GM12878 (cell line): Measurements from ENCODE around the gene NIPAL3. TPM values are rescaled to one million over a fixed set of nuclear protein-coding genes. Genes with fewer than 3 reads are reported as not detected.

ENCODE experiments used
- ATAC-seq: fragments of 200-7000 bp; cut with Tn5 transposase; 3 replicates; pipeline ENCODE4 v1.9.1; 2020; ENCODE audit warnings: mild to moderate bottlenecking, moderate library complexity
- BruUV-seq: library from RNA; stranded (reverse); fragments of 400-500 nt; replicated peaks from 2 replicates; lab custom pipeline; 2021; lab: Mats Ljungman, UMichigan
- CTCF ChIA-PET: fragments of 300-600 bp; sonication (Branson Sonifier 250); formaldehyde crosslinking; extraction: SDS; loops from one replicate; lab custom pipeline; 2021; ENCODE audit warnings: inconsistent platforms; lab: Yijun Ruan, JAX
- POLR2A ChIA-PET: fragments of 350-600 bp; formaldehyde crosslinking; extraction: SDS; loops from one replicate; lab custom pipeline; 2021; ENCODE audit warnings: inconsistent platforms; lab: Charles Lee
- RAD21 ChIA-PET: fragments of 300-600 bp; sonication (Branson Sonifier 250); formaldehyde crosslinking; loops from one replicate; lab custom pipeline; 2023; ENCODE audit warnings: antibody characterized with exemption; ENCODE audit not compliant: unreplicated experiment; lab: Charles Lee
- SMC1A ChIA-PET: fragments of 300-600 bp; sonication (Branson Sonifier 250); formaldehyde crosslinking; loops from one replicate; lab custom pipeline; 2023; ENCODE audit not compliant: unreplicated experiment, uncharacterized antibody; lab: Charles Lee
- DNase-seq: peaks from one replicate; pipeline ENCODE4 v3.0.0-alpha.2; 2011; ENCODE audit warnings: low read depth, low spot score
- FAIRE-seq: peaks from 3 replicates; lab custom pipeline; 2011; peaks lifted over from hg19 to GRCh38; lab: Jason Lieb, UNC
- H2AFZ ChIP-seq: 2 replicates; pipeline ENCODE4 v1.6.0; 2011; ENCODE audit warnings: low read depth, low read length, control low read depth; ENCODE audit not compliant: control insufficient read depth
- H3K27ac ChIP-seq: 2 replicates; pipeline ENCODE4 v1.5.1; 2011; ENCODE audit warnings: control low read depth; ENCODE audit not compliant: control insufficient read depth, insufficient read depth
- H3K27me3 ChIP-seq, 2 experiments: replicated peaks in 1 of 2; 2 replicates each; pipeline versions ENCODE4 v1.6.0 to v1.6.1; 2011; ENCODE audit warnings: low read length in 1 of 2; ENCODE audit not compliant: control insufficient read depth in 2 of 2, insufficient read depth in 2 of 2
- H3K36me3 ChIP-seq, 2 experiments: 2 replicates each; pipeline ENCODE4 v1.5.1; 2011; ENCODE audit warnings: low read length in 1 of 2; ENCODE audit not compliant: control insufficient read depth in 2 of 2, insufficient read depth in 2 of 2
- H3K4me1 ChIP-seq: 2 replicates; pipeline ENCODE4 v1.6.1; 2011; ENCODE audit warnings: mild to moderate bottlenecking, low read length, moderate library complexity, mixed read lengths; ENCODE audit not compliant: control insufficient read depth, insufficient read depth
- H3K4me2 ChIP-seq: 2 replicates; pipeline ENCODE4 v1.6.0; 2011; ENCODE audit warnings: control low read depth; ENCODE audit not compliant: control insufficient read depth, insufficient read depth
- H3K4me3 ChIP-seq: fragments of 200-600 bp; sonication (generic); 2 replicates; pipeline ENCODE4 v1.5.1; 2016
- H3K79me2 ChIP-seq: 2 replicates; pipeline ENCODE4 v1.6.0; 2011; ENCODE audit warnings: low read length; ENCODE audit not compliant: control insufficient read depth, insufficient read depth
- H3K9ac ChIP-seq: 2 replicates; pipeline ENCODE4 v1.8.0; 2011; ENCODE audit warnings: low read length, control low read depth, mixed read lengths; ENCODE audit not compliant: control insufficient read depth, insufficient read depth
- H3K9me3 ChIP-seq: replicated peaks from 3 replicates; pipeline ENCODE4 v1.5.1; 2011; ENCODE audit warnings: mild to moderate bottlenecking, low read length; ENCODE audit not compliant: control insufficient read depth, insufficient read depth
- H4K20me1 ChIP-seq: 2 replicates; pipeline ENCODE4 v1.6.0; 2011; ENCODE audit not compliant: control insufficient read depth, insufficient read depth
- BHLHE40 ChIP-seq, 2 experiments: fragments of 450-650 bp in 1 of 2; IDR thresholded peaks; 2 replicates each; pipeline ENCODE4 v1.6.1; 2011 to 2017; ENCODE audit warnings: low read depth in 2 of 2, borderline replicate concordance in 1 of 2, improper control_type of control experiment in 1 of 2, low read length in 1 of 2, mild to moderate bottlenecking in 1 of 2
- CREM ChIP-seq: IDR thresholded peaks from 2 replicates; pipeline ENCODE4 v1.6.1; 2014; ENCODE audit warnings: antibody characterized with exemption, low read depth
- ESRRA ChIP-seq: IDR thresholded peaks from 2 replicates; pipeline ENCODE4 v1.6.1; 2012; ENCODE audit warnings: mild to moderate bottlenecking, low read length, improper control_type of control experiment
- IRF5 ChIP-seq: fragments of 450-650 bp; IDR thresholded peaks from 2 replicates; pipeline ENCODE4 v1.6.1; 2017; ENCODE audit warnings: borderline replicate concordance
- MTA3 ChIP-seq: IDR thresholded peaks from 2 replicates; pipeline ENCODE4 v1.6.1; 2012; ENCODE audit warnings: low read length, inconsistent platforms, borderline replicate concordance
- MYB ChIP-seq: fragments of 150-350 bp; IDR thresholded peaks from 2 replicates; pipeline ENCODE4 v1.6.1; 2014; ENCODE audit warnings: mild to moderate bottlenecking, low read depth, low read length, borderline replicate concordance
- MYC ChIP-seq: IDR thresholded peaks from 2 replicates; pipeline ENCODE4 v1.6.1; 2011; ENCODE audit warnings: mild to moderate bottlenecking, low read length, moderate library complexity, inconsistent platforms; ENCODE audit not compliant: insufficient read depth, insufficient replicate concordance, insufficient read length, severe bottlenecking
- NR2C1 ChIP-seq: fragments of 450-650 bp; IDR thresholded peaks from 2 replicates; pipeline ENCODE4 v1.6.1; 2017; ENCODE audit warnings: antibody characterized with exemption, mild to moderate bottlenecking, moderate library complexity
- RBBP5 ChIP-seq: fragments of 200-600 bp; sonication (generic); conservative IDR thresholded peaks from 2 replicates; pipeline ENCODE4 v1.6.1; 2016
- RELA ChIP-seq: fragments of 450-650 bp; IDR thresholded peaks from 2 replicates; pipeline ENCODE4 v1.8.0; 2014; ENCODE audit warnings: borderline replicate concordance; ENCODE audit not compliant: partially characterized antibody
- RFX5 ChIP-seq: IDR thresholded peaks from 2 replicates; pipeline ENCODE4 v1.6.1; 2011; ENCODE audit warnings: low read depth, low read length, improper control_type of control experiment
- SMAD5 ChIP-seq: IDR thresholded peaks from 2 replicates; pipeline ENCODE4 v1.6.1; 2016; ENCODE audit warnings: antibody characterized with exemption, low read depth
- SMC3 ChIP-seq: IDR thresholded peaks from 2 replicates; pipeline ENCODE4 v1.6.1; 2011; ENCODE audit warnings: low read length, improper control_type of control experiment, borderline replicate concordance
- SUPT20H ChIP-seq: IDR thresholded peaks from 2 replicates; pipeline ENCODE4 v1.6.1; 2011; ENCODE audit warnings: low read depth, mild to moderate bottlenecking, low read length, moderate library complexity, borderline replicate concordance; ENCODE audit not compliant: control insufficient read depth
- TAF1 ChIP-seq: IDR thresholded peaks from 2 replicates; pipeline ENCODE4 v1.6.1; 2011; ENCODE audit warnings: mild to moderate bottlenecking, low read depth, low read length, borderline replicate concordance
- WRNIP1 ChIP-seq: IDR thresholded peaks from 2 replicates; pipeline ENCODE4 v1.6.1; 2011; ENCODE audit warnings: low read depth, low read length, improper control_type of control experiment, borderline replicate concordance
- YY1 ChIP-seq: IDR thresholded peaks from 2 replicates; pipeline ENCODE4 v1.6.1; 2011; ENCODE audit warnings: low read depth, mild to moderate bottlenecking, low read length
- ZNF24 ChIP-seq: fragments of 450-650 bp; IDR thresholded peaks from 2 replicates; pipeline ENCODE4 v1.6.1; 2017; ENCODE audit warnings: antibody characterized with exemption, mild to moderate bottlenecking
- WGBS: methylation state at CpG from one replicate; pipeline ENCODE4 v1.1.6; 2016; ENCODE audit warnings: low lambda C conversion rate; ENCODE audit not compliant: insufficient replicate concordance, insufficient coverage; ENCODE audit errors: missing lambda C conversion rate; 5-methylcytosine and 5-hydroxymethylcytosine counted together
- in situ Hi-C: fragments of 300-500 bp; cut with MboI; formaldehyde crosslinking; loops from 9 replicates; pipeline ENCODE4 v1.14.3; 2018; ENCODE audit warnings: mixed read lengths
- intact Hi-C: fragments of 100-400 bp; cut with micrococcal nuclease; formaldehyde crosslinking; loops from one replicate; pipeline ENCODE4 v1.14.2; 2022; ENCODE audit not compliant: unreplicated experiment
- polyA plus RNA-seq, 11 experiments: library from polyadenylated mRNA; depleted of rRNA in 4 of 11; unstranded in 6 of 11; stranded (reverse) in 5 of 11; fragments of >200 nt; fragmentation: Nextera tagmentation in 4 of 11; fragmentation: Illumina TruSeq in 1 of 11; extraction: Ambion mirVana in 4 of 11; extraction: Trizol in 1 of 11; gene quantifications; 1 replicate in 1 of 11; 2 replicates in 10 of 11; pipeline versions ENCODE4 v1.2.1 to v1.2.3, GENCODE V29; 2011 to 2016; ENCODE audit warnings: inconsistent platforms in 2 of 11, missing spikeins in 2 of 11, low read depth in 1 of 11
- total RNA-seq, 4 experiments: library from RNA; depleted of rRNA in 3 of 4; stranded (reverse); fragments of >200 nt in 3 of 4; fragmentation: Illumina TruSeq in 1 of 4; extraction: Trizol in 1 of 4; gene quantifications; 2 replicates each; pipeline versions ENCODE4 v1.2.1 to v1.2.3, GENCODE V29; 2013 to 2021
- TF ChIP-seq, protein P1 (sequence below): fragments of 450-650 bp; conservative IDR thresholded peaks from 2 replicates; pipeline ENCODE4 v1.6.1; 2017; ENCODE audit warnings: mild to moderate bottlenecking, moderate library complexity
- TF ChIP-seq, protein P2 (sequence below): fragments of 450-650 bp; IDR thresholded peaks from 2 replicates; pipeline ENCODE4 v1.6.1; 2016; ENCODE audit warnings: mild to moderate bottlenecking

Gene NIPAL3
- total and polyA plus RNA-seq, 10 of the 15 experiments (the other 5 are each of a cell fraction or from before 2014, with no cell fraction given) = 2.1 to 9.4 (median 4.2) TPM

DNA sequence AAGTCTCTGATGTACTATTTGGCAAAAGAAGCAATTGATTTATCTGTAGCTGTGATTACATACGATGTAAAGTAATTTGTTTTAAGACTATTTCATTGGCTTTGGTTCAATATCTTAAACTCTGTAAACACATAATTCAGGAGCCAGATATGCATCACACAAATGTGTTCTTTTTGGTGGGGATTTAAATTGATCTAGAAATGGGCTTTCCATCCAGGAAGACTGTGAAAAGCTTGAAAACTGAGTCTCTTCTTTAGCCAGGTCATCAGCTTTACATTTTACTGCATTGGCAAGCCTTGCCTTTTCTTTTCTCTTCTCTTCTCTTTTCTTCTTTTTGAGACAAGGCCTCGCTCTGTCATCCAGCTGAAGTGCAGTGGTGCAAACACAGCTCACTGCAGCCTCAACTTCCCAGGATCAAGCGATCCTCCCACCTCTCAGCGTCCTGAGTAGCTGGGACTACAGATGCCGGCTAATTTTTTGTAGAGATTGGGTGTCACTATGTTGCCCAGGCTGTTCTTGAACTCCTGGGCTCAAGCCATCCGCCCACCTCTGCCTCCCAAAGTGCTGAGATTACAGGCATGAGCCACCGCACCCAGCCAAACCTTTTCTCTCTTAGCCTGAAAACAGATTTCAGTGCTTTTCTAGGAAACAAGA, 88.4 kb downstream of the NIPAL3 start:
- TF ChIP-seq ESRRA (no peak), TAF1 (no peak), IRF5 (no peak), RELA (no peak), ZNF24 (no peak), SMAD5 (no peak), YY1 (no peak), BHLHE40 (IDR thresholded peaks at IDR 0.05; ENCODE audit: borderline replicate concordance in 1 of 2, low read depth in 2 of 2, low read length in 1 of 2) (no peak), WRNIP1 (no peak), SUPT20H (no peak), RBBP5 (no peak), RFX5 (no peak), SMC3 (no peak), MTA3 (no peak), CREM (no peak), NR2C1 (no peak), MYC (no peak), MYB (no peak)
- TF ChIP-seq, protein P1, sequence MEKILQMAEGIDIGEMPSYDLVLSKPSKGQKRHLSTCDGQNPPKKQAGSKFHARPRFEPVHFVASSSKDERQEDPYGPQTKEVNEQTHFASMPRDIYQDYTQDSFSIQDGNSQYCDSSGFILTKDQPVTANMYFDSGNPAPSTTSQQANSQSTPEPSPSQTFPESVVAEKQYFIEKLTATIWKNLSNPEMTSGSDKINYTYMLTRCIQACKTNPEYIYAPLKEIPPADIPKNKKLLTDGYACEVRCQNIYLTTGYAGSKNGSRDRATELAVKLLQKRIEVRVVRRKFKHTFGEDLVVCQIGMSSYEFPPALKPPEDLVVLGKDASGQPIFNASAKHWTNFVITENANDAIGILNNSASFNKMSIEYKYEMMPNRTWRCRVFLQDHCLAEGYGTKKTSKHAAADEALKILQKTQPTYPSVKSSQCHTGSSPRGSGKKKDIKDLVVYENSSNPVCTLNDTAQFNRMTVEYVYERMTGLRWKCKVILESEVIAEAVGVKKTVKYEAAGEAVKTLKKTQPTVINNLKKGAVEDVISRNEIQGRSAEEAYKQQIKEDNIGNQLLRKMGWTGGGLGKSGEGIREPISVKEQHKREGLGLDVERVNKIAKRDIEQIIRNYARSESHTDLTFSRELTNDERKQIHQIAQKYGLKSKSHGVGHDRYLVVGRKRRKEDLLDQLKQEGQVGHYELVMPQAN = no peak
- TF ChIP-seq, protein P2, sequence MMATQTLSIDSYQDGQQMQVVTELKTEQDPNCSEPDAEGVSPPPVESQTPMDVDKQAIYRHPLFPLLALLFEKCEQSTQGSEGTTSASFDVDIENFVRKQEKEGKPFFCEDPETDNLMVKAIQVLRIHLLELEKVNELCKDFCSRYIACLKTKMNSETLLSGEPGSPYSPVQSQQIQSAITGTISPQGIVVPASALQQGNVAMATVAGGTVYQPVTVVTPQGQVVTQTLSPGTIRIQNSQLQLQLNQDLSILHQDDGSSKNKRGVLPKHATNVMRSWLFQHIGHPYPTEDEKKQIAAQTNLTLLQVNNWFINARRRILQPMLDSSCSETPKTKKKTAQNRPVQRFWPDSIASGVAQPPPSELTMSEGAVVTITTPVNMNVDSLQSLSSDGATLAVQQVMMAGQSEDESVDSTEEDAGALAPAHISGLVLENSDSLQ = no peak
- no TSS peak for BruUV-seq
- Histone ChIP-seq H3K79me2 (no peaks in the 10 kb centered on the region), H3K9ac (no peak overlapping the region), H4K20me1 (no peaks in the 10 kb centered on the region; the same call in 1 of the 2 replicates), H3K4me1 (peaks cover 8% of the 10 kb centered on the region), H3K27me3 (peaks cover 10 to 20% of the 10 kb centered on the region in 2 experiments), H3K9me3 (no peaks in the 10 kb centered on the region), H2AFZ (no peak overlapping the region), H3K4me2 (no peak overlapping the region), H3K27ac (no peak overlapping the region), H3K4me3 (no peak overlapping the region), H3K36me3 (no peaks in the 10 kb centered on the region)
- ChIA-PET RAD21 (no interaction called here), SMC1A (no interaction called here), POLR2A (no interaction called here), CTCF (interaction anchor here (1.0 to 1.1 kb wide), 2 partner anchors 23 to 89 kb away, joined by 3 read pairs; partner anchors contain the start of gene NIPAL3)
- no peak for ATAC-seq
- WGBS = 67% methylated on average over 7 of the region's 7 CpGs
- no peak for FAIRE-seq
- intact Hi-C loops (no loop called here), in situ Hi-C loops (no loop called here)
- no peak for DNase-seq
